ENCODE measurements around the gene UBE2H.
A peak's percentile ranks its signal among the peaks of the same experiment; 100 is the strongest.
"Not testable (repeated sequence)": the region's sequence is repeated elsewhere in the genome, so short reads cannot be mapped to it uniquely, and the experiment has no call there.

Gene UBE2H

DNA sequence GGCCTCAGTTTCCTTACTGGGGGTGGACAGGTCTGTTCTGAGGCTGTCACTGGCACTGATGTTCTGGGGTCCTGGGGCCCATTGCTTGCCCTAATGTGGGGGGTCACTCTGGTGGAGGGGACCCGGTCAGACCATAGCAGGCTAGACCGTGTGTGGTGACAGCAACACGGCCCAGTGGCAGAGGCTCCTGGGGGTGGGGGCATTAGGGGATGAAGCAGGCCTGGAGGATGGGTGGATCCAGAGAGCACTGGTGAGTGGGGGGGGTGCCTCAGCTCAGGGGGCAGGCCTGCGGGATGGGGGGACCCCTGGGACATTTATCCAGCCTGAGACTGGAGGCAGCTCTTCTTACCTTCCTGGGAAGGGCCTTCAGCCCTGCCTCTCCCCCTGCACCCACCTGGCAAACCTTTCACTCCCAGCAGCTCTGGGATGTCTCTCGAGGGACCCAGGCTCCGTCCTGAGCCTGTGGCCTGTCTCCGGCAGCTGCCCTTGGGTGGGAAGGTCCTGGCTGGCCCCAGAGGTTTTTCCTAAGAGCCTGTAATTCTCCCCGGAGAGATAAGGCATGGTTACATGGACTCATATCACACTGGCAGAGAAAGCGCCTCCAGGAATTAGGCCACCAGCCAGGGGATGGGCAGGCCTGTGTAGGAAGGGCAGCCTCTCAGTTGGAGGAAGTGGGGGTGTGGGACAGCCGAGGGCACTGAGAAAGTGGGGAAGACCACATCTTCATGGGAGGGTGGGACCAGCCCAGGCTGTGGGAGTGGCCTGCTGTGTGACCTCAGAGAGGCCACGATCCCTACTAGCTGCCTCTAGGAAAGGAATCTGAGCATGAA, 147.7 kb downstream of the UBE2H start:
- DNase-seq, result no peak

DNA sequence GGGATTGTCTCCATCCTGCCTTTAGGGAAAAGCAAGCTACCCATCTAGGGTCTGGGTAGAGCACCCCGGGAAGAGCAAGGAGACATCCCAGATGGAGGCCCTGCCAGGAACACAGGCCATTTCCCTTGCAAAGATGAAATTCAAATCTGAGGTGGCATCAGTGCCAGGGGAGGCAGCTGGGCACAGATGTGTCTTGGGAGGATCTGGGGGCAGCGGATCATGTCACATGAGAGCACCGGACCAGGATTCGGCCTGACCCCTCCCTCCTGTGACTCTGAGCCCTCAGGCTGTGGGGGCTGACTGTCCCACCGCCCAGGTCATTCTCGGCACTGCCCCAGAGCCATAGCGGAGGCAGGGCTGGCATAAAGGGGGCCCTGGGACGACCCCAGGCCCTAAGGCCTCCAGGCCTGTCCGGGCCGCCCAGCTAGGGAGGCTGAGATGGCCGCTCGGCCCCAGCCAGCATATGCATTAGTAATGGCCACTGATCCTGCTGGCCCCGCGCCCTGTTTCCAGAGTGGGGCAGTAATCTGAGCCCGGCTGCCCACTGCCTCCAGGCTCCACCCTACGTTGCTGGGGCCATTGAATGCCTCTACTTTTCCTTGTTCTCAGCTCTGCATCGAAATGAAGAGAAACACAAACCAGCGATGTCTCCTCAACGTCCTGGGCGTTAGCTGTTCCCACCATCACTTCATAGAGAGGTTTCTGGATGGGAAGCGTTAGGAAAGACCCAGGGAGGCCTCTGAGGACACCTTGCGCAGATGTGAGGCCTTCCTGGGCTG, 148.5 kb downstream of the UBE2H start:
- no peak for DNase-seq

DNA sequence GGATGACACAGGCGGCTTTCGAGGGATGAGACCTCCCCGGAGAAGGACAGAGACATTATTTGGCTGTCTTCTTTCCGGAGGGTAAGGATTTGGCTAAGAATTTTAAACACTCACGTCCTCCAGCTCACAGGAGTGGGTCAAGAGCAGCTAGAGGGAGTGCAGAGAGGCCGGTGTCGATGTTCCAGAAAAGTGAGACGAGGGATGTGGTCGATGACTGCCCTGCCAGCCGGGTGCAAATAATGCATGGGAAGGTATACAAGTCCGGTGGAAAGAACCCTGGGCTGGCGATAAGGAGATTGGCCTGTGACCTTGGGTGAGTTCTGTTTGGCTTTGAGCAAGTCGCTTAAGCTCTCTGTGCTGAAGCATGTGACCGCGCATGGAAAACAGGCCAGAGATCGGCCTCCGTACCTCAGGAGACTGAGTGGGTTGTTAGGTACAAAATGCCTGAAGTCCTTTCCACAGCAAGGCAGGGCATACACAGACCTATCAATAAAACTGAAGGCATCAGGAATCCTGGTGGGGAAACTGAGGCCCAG, 149.1 kb downstream of the UBE2H start:
- DNase-seq, result no peak

DNA sequence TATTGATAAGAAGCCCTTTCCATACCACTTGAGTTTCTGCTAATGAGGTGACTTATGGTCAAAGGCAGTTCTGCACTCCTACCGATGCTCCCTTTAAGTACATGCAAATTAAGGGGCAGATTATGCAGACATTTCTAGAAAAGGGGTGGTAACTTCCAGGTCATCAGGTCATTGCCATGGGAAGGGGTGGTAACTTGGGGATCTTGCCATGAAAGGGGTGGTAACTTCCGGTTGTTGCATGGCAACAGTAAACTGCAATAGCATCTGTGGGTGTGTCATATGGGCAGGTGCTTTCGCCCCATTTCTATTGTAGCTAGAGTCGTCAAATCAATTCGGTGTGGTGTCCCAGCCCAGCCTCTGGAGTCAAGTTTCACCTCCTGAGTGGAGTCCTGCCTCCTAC, 150.9 kb downstream of the UBE2H start:
- DNase-seq, result no peak

DNA sequence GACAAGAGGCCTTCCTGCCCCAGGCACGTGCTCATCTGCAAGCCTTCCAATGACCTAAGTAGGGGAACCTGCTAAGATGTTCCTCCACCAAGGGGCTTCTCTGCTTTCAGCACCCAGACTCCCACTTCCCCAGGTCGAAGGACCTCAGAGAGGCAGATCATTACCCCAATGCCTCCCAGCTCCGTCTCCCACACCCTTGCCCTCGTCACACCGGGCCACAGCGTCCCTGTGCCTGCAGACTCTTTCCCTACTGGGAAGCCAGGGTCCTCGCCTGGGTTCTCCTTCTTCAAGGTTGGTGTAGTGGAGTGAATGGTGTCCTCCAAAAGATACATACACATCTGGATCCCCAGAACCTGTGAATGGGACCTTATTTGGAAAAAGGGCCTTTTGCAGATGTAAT, 151.9 kb downstream of the UBE2H start:
- DNase-seq, result no peak

DNA sequence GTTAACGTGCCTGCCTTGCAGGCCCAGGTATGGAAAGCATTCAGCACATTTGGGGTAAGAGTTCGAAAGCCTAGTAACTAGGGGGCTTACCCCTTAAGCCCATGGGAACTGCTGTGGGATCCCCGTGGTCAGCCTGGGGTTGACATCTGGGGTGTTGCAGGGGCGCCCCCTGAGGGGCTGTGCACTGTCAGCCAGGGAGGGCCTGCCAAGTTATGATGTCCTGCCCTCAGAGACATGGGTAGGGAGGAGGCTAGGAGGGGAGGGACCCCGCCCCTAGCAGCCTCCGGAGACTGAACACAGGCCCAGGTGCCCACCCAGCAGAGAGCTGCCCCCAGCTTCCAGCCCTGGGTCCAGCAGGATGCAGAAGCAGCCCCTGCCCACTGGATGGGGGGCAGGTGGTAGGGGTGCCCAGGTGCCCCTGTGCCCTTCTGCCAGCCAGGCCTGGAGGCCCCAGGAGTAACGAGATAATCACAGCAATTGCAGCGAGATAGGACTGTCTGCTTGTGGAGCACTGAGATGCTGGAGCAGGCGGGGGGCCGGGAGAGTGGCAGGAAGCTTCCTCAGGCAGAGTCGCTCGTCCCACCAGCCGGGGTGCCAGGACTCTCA, 153.3 kb downstream of the UBE2H start:
- DNase-seq, result no peak

DNA sequence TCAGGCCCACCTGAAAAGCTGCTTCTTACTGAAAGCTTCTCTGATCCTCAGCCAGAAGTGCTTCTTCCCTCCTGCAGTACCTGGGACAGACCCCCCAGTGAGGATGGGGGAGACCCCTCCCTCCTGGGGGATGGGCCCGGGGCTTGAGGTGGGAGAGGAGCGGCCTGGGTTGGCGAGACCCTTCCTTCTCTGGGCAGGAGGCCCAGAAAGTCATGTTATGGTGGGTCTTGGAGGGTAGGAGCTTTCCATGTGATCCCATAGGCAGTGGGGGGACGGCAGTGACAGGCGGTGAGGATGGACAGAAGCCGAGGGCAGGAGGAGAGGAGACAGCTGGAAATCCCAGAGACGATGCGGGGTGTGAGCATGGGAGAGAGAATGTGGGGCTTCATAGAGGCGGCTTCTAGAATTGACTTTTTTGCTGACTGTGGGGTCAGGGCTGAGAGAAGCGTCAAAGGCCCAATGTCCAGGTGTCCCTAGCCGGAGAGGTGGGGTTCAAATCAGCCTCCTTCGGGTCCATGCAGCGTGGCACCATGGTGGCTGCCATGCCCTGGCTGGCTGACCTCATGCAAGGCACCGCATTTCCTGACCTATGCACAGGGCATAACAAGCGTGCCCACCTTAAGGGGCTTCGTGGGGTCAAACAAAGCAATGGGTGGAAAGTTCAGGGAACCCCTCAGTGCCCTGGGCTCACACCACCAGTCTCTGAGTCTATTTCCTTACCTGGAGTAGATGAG, 154.0 kb downstream of the UBE2H start:
- DNase-seq, result no peak

DNA sequence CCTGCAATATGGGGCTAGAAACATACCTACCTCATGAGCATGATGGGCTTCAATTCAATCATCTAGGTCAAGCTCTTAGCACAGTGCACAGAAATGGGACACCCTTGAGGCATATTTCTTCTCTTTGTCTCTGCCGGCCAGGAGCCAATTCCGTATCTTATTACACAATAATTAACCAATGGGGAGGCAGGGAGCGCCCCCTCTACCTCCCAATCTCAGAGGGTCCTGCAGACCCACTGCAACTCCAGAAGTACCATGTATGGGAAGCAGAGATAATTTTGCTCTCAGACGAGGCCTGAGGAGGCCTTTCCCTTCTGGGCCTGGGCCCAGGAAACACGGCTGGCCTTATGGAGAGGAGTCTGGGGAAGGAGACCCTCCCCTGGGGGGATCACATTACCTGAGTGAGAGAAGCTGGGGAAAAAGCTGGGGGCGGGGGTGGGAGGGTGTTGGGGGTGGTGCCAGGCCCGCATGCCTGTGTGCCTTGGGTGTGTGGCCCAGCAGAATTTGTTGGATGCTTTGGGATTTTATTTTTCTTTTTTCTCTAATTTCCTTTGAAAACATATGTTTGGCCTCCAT, 155.5 kb downstream of the UBE2H start:
- DNase-seq, result no peak

DNA sequence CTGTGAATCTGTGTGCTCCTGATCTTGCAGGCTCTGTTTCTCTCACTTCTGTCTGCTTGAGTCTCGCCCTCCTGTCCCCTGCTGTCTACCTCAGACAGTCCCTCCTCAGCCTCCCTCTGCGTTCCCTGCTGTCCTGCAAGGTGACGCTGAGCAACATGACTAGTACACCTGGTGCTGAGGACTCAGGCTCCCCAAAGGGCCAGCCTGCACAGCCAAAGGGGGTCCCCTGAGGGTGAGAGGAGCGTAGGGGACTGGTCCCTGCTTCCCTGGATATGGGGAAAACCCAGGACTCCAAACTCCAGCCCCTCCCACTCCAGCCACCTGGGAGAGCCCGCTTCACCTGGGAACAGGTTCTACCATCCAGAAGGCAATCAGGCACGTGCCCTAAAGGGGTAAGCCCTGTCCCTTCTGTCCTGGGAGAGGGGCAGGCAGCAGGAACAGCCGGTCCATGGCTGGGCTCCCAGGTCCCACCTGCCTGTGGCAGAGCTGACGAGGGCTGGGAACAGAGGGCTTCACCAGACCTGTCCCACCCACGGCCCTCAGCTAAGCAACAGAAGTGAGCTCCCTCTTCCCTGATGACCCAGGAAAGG, 156.5 kb downstream of the UBE2H start:
- DNase-seq, result no peak

DNA sequence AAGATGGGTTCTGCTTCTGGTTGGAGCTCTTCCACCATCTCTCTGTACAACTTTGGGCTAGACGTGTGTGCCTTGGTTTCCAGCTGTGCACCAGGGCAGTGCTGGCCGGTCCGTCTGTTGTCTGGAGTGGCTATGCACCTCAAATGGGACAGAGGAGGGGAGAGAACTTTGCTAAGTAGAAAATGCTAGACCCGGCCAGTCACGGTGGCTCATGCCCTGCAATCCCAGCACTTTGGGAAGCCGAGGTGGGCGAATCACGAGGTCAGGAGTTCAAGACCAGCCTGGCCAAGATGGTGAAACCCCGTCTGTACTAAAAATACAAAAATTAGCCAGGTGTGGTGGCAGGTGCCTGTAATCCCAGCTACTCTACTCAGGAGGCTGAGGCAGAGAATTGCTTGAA, 158.3 kb downstream of the UBE2H start:
- DNase-seq, result not testable (repeated sequence)

DNA sequence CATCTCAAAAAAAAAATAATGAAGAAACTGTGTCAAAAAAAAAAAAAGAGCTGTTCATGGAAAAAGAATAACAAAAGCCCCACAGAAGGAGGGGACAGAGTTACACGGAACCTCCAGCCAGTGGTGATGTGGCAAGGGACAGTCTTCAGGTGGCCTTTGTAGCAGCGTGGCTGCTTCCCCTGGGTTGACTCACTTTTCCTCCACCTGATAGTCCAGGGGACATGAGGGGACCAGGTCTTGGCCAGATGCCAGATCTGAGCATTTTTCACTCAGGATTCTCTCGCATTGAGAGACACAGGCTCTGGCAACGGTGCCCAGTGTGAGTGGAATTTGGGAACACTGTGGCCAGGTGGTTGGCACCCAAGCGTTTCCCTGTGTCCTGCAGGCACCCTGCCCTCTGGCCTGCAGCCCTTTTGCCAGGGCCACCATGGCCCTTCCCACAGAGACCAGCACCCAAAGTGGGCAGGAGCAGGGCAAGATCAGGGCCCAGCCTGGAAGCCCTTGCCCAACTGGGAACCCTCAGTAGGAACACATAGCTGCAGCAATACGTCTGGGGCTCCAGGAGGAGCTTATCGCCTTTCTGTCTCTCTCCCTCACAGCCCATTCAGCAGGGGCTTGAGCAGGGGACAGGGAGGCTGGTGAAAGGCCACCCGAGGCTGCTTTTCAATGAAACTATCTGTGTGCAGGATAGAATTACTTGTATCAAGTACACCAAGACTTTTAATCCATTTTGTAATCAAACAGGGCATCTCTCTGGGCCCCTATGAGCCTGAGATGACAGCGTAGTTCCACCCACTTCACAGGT, 159.1 kb downstream of the UBE2H start:
- DNase-seq, result no peak

DNA sequence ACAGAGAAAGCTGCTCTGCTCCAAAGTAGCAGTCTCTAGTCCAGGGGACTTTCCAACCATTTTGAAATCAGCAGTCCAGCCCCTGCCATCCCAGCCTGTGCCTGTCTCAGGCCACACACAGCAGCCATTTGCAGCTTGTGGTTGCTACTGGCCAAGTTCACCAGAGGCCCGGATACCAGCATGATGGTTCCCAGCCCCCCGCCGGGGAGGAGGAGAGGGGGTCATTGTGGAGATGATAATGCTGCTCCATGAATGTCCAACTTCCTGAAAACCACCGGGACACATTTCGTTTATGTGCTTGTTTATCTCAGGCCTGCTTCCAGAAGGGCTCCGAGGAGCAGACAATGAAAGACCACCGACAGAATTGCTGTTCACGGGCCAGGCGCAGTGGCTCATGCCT, 160.0 kb downstream of the UBE2H start:
- no peak for DNase-seq

DNA sequence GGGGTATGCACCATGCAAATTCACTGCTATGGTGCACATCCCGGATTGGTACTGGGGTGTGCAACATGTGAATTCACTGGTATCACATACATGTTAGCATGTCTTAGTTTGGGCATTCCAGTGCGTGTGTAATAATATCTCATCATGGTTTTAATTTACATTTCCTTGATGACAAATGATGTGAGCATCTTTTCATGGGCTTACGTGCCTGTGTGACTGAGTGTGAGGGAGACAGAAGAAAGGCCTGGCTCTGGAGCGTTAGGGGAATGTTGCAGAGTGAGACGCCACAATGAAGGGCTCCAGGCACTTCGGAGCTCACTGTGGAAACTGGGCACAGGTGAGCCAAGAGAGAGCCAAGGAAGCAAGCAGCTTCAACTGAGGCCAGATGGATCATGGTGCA, 162.6 kb downstream of the UBE2H start:
- DNase-seq, result peak; percentile 68

DNA sequence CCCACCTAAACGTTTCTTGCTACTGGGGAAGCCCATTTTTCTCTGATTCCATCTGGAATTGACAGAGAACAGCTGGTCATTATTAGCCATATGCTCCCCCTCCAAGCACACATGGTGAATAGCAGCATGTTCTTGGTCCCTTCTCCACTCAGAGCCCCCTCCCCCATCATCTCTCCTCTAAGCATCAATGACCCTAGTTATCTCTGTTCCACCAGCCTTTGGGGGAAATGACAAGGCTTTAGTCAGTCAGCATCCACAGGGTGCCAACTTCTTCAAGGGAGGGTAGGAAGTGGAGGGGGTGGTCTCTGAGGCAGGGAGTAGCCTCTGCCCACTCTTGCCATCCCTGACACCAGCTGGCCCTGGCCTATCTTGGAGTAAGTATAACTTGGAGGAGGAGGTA, 163.1 kb downstream of the UBE2H start:
- no peak for DNase-seq

DNA sequence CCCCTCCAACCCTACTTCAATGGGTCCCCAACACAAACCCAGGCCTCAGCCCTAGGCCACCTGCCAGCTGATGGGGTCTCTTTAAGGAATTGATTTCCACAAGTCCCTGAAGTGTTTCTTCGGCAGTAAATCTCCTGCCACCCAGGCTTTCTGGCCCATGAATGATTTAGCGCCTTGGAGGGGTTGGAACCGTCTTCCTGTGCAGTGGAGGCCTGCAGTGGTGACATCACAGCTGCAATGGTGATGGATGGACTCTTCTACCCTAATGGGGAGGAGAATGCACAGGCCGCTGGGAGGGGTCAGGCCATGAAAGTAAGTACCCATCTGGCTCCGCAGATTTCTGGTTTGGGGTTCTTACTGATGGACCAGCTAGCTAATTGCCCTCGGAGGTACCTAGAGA, 163.8 kb downstream of the UBE2H start:
- no peak for DNase-seq

DNA sequence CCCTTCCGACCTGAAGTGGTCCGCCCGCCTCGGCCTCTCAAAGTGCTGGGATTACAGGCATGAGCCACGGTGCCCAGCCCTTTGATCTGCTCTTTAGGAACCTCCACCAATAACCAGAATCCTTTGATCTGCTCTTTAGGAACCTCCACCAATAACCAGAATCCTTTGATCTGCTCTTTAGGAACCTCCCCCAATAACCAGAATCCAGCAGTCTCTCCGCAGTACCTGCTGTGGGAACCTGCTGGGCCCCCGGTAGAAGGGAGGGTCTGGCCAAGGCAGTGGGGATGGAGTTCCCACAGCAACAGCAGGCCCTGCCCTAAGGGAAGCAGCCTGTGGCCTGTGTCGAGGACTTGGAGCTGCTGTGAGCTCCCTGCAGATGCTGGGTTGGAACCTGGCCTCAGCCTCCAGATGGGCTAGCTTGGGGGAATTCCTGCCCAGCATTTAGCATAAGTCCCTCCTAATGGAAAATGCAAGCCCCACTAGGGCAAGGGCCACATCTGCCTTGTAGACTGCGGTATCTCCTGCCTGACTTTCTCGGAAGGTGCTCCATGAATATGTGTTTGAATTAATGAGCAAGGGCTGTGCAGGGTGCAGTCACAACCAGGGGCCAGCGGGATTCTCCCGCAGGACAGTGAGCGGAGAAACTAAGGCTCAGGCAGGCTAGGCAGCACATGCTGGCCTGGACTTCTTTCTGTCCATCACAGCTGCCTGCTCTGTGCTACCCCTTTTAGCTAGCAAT, 165.8 kb downstream of the UBE2H start:
- DNase-seq, result no peak

DNA sequence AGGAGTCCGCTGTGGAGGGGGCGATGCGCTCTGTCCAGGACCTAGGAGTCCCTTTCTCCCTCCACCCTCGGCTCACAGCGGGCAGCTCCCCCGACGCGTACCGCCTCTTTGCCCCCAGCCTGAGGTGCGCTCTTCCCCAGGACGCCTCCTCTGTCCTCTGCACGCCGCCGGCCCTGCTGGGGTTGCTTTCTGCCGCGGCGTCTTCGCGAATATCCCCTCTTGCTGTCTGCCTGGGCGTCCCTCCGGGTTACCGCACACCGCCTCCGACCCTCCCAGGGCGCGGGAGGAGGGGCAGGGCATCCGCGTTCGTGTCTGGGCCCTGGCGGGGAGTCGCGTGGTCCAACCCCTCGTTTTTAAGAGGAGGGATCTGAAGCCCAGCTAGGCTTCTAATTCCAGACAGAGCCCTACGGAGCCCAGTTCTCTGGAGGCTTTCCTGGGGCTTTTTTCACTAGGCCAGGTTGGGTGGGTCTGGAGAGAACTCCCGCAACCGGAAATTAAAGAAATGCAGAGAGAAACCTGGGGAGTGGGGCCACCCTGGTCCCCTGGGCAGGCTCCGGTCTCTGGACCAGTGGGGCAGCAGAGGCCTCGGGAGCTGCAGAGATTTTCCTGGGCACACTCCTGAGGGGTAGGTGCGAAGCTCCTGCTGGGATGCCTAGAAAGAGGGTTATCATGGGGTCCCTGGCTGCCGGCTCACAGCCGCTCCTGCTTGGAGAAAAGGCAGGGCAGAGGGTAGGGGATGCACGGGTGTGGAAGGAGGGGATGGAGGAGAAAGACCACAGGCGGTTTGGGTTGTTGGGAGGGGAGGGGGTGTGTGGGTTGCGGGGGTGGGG, 166.9 kb downstream of the UBE2H start:
- DNase-seq, result no peak

DNA sequence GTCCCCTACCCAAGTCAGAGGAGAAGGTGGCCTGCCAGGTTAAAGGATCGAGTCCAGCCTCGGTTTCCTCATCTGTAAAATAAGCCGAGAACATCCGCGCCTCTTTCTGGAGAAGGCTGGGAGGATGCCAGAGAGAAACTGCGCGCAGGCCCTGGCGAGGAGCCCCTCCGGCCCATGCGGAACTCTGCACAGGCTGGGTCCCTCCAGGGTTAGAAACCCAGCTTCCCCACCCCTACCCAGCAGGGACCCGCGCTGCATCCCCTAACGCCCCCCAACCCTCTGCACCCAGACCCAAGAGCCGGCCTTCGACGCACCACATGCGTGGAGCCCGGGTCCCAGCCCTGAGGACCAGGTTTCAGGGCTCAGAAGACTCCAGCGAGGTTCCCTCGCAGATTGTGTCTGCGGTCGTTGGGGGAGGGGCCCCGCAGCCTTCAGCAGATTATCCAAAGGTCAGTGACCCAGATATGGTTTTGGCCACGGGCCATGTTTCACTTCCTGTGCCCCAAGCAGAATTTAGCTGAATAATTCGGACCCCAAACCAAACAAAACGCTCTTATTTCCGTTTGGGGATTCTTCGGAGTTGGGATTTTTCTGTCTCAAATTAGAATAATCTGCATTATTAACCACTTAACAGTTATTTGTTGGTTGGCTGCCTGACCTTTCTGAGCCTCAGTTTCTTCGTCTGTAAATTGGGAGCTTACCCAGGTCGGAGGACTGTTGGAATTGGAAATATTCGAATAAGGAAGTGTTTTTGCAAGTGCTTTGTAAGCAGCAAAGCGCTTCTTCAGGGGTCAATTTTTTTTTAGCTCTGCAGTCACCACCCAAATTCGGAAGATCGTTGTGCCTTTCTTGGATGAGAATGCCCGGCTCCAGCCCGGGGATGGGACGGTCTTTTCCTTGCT, 167.7 kb downstream of the UBE2H start:
- no peak for DNase-seq

DNA sequence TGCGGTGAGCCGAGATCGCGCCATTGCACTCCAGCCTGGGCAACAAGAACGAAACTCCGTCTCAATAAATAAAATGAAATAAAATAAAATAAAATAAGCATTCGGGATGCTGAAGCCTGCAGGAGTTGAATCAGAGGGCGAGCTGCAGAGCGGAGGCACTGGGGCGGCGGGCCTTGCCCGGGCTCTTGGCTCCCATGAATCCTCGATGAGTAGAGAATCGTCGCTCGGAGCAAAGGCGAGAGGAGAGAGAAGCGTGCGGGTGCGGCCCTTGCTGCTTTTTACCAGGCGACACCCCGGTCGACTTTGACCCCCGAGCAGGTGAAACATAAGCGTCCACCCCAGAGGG, 168.3 kb downstream of the UBE2H start:
- DNase-seq, result no peak

All from HCEC 1CT (cell line).